Measurements from ENCODE around the gene PPARA. TPM values are rescaled to one million over a fixed set of nuclear protein-coding genes. Genes with fewer than 3 reads are reported as not detected.

The PPARA gene
- total RNA-seq, 2 donors from 2014 or later: 15.4 to 18.6 TPM

DNA sequence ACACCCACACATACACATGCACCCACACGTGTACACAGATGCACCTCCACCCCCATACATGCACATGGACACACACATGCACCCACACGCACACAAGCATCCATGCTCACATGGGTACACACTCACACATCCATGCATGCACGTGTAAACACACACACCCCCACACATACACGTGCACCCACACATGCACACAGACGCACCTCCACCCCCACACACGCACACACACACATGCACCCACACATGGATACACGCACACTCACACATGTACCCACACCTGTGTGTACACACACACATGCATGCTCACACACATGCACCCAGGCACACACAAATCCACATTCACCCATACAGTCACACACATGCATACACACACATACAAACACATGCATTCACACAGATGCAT is 75.3 kb downstream of the PPARA start:
- Mint-ChIP-seq H3K27ac (no peak overlapping the region), H3K27me3 (ENCODE audit: insufficient read depth) (no peaks in the 10 kb centered on the region), H3K36me3 (ENCODE audit: low read depth) (peaks cover 19% of the 10 kb centered on the region), H3K4me1 (no peaks in the 10 kb centered on the region), H3K9me3 (no peaks in the 10 kb centered on the region), H3K4me3 (no peak overlapping the region)
- no peaks in the 10 kb centered on the region for H3K4me1 ChIP-seq (ENCODE audit: control insufficient read depth, insufficient read depth, low read length)
- WGBS, 2 experiments (ENCODE audit: insufficient coverage in 1 of 2, insufficient read length in 1 of 2): 67 to 92% methylated on average over 1 to 7 of the region's 7 CpGs
- no peaks in the 10 kb centered on the region for H3K27me3 ChIP-seq (ENCODE audit: control insufficient read depth, insufficient read depth, low read length, poor library complexity, severe bottlenecking)
- H3K9me3 ChIP-seq (ENCODE audit: control insufficient read depth, low read length): no peaks in the 10 kb centered on the region
- H3K36me3 ChIP-seq (ENCODE audit: control insufficient read depth, insufficient read depth, low read length): no peaks in the 10 kb centered on the region
- no peak overlapping the region for H3K27ac ChIP-seq (ENCODE audit: low read depth, low read length)
- H3K9ac ChIP-seq (ENCODE audit: extremely low read depth, low read length, poor library complexity, severe bottlenecking): no peak overlapping the region
- TF ChIP-seq, protein P1, sequence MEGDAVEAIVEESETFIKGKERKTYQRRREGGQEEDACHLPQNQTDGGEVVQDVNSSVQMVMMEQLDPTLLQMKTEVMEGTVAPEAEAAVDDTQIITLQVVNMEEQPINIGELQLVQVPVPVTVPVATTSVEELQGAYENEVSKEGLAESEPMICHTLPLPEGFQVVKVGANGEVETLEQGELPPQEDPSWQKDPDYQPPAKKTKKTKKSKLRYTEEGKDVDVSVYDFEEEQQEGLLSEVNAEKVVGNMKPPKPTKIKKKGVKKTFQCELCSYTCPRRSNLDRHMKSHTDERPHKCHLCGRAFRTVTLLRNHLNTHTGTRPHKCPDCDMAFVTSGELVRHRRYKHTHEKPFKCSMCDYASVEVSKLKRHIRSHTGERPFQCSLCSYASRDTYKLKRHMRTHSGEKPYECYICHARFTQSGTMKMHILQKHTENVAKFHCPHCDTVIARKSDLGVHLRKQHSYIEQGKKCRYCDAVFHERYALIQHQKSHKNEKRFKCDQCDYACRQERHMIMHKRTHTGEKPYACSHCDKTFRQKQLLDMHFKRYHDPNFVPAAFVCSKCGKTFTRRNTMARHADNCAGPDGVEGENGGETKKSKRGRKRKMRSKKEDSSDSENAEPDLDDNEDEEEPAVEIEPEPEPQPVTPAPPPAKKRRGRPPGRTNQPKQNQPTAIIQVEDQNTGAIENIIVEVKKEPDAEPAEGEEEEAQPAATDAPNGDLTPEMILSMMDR (conservative IDR thresholded peaks at IDR 0.05): no peak
- no peak overlapping the region for H3K4me3 ChIP-seq (ENCODE audit: low read length)
- DNase-seq: no peak

DNA sequence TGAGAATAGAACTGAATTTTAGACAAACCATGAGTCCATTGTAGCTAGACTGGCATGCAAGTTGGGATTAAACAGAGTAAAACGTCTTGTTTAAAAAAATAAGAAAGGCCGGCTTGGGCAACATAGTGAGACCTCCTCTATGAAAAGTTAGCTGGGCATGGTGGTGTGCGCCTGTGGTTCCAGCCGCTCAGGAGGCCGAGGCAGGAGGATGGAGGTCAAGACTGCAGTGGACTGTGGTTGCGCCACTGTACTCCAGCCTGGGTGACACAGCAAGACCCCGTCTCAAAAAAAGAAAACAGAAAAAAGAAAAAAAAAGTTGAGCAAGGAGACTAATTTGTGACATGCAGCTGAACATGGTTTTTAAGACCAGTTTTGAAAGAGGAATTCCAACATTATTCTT is 76.3 kb downstream of the PPARA start:
- no peaks in the 10 kb centered on the region for H3K27me3 Mint-ChIP-seq (ENCODE audit: insufficient read depth)
- H3K4me1 Mint-ChIP-seq: no peaks in the 10 kb centered on the region
- WGBS, 2 experiments (ENCODE audit: insufficient coverage in 1 of 2, insufficient read length in 1 of 2): 89 to 94% methylated on average over 6 to 7 of the region's 7 CpGs

DNA sequence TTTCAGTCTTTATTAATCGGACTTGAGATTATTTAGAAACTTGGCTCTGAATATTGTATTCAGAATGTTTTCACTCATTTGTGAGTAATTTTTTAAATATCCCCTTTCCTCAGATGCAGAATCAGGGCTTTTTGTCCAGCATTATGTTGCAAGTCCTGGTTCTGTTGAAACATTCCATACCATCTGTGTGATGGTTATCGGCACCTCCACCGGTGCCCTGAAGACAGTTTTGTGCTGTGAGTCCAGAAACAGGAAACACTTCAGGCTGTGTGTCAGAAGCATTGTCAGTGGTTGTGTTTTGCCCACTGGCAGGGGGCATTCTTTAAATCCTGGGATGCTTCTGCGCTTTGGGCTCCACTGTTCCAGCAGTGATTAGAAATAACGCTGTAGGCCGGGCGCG is 79.4 kb downstream of the PPARA start:
- Mint-ChIP-seq H3K4me3 (no peak overlapping the region), H3K27ac (no peak overlapping the region), H3K36me3 (ENCODE audit: low read depth) (peaks cover 16% of the 10 kb centered on the region), H3K9me3 (no peaks in the 10 kb centered on the region), H3K4me1 (no peaks in the 10 kb centered on the region), H3K27me3 (ENCODE audit: insufficient read depth) (no peaks in the 10 kb centered on the region)
- TF ChIP-seq, protein P1 (conservative IDR thresholded peaks at IDR 0.05): no peak
- Histone ChIP-seq H3K27me3 (ENCODE audit: control insufficient read depth, insufficient read depth, low read length, poor library complexity, severe bottlenecking) (no peaks in the 10 kb centered on the region), H3K9ac (ENCODE audit: extremely low read depth, low read length, poor library complexity, severe bottlenecking) (no peak overlapping the region), H3K4me3 (ENCODE audit: low read length) (no peak overlapping the region), H3K9me3 (ENCODE audit: control insufficient read depth, low read length) (no peaks in the 10 kb centered on the region), H3K36me3 (ENCODE audit: control insufficient read depth, insufficient read depth, low read length) (no peaks in the 10 kb centered on the region), H3K27ac (ENCODE audit: low read depth, low read length) (no peak overlapping the region), H3K4me1 (ENCODE audit: control insufficient read depth, insufficient read depth, low read length) (no peaks in the 10 kb centered on the region)
- WGBS, 2 experiments (ENCODE audit: insufficient coverage in 1 of 2, insufficient read length in 1 of 2): 96 to 97% methylated on average over 8 of the region's 8 CpGs
- DNase-seq: no peak

More for the DNA sequence above, 76.3 kb downstream of the PPARA start:
- no peak overlapping the region for H3K4me3 ChIP-seq (ENCODE audit: low read length)
- Mint-ChIP-seq H3K36me3 (ENCODE audit: low read depth) (peaks cover 14% of the 10 kb centered on the region), H3K27ac (no peak overlapping the region), H3K9me3 (no peaks in the 10 kb centered on the region), H3K4me3 (no peak overlapping the region)
- TF ChIP-seq, protein P1 (conservative IDR thresholded peaks at IDR 0.05): no peak
- no peak overlapping the region for H3K27ac ChIP-seq (ENCODE audit: low read depth, low read length)
- no peak for DNase-seq
- H3K4me1 ChIP-seq (ENCODE audit: control insufficient read depth, insufficient read depth, low read length): no peaks in the 10 kb centered on the region
- no peaks in the 10 kb centered on the region for H3K36me3 ChIP-seq (ENCODE audit: control insufficient read depth, insufficient read depth, low read length)
- H3K9me3 ChIP-seq (ENCODE audit: control insufficient read depth, low read length): no peaks in the 10 kb centered on the region
- H3K9ac ChIP-seq (ENCODE audit: extremely low read depth, low read length, poor library complexity, severe bottlenecking): no peak overlapping the region
- H3K27me3 ChIP-seq (ENCODE audit: control insufficient read depth, insufficient read depth, low read length, poor library complexity, severe bottlenecking): no peaks in the 10 kb centered on the region
